HG03442 (cell line): ENCODE results near the gene RASAL2.
"Not testable (repeated sequence)": the region's sequence is repeated elsewhere in the genome, so short reads cannot be mapped to it uniquely, and the experiment has no call there.

ENCODE experiments used
- ATAC-seq: cut with Tn5 transposase; IDR thresholded peaks from one replicate; pipeline ENCODE4 v1.9.1; 2021; ENCODE audit warnings: mild to moderate bottlenecking, moderate library complexity; ENCODE audit not compliant: unreplicated experiment

RASAL2 gene

GRCh38 chr1:178220094-178220493 is 126.2 kb downstream of the RASAL2 start:
- ATAC-seq = no peak

DNA sequence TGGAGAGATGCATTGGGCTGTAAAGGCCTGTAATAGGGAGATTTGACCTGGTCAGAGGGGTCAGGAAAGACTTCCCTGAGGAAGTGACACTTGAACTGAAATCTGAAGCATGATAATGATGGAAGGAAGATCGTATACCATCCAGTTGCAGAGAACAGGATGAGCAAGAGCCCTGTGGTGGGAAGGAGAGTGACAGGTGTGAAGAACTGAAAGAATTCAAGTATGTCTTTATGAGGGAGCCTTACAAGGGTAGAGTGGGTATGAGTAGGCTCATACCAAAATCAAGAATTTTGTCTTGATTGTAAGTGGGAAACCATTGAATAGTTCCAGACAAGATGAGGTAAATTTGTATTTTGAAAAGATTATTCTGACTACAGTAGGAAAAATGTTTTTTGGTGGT is 129.4 kb downstream of the RASAL2 start:
- no peak for ATAC-seq

GRCh38 chr1:178224358-178224757 is 130.5 kb downstream of the RASAL2 start:
- ATAC-seq = no peak

- no peak for ATAC-seq
Observed at GRCh38 chr1:178230881-178231409, 137.0 kb downstream of the RASAL2 start.

DNA sequence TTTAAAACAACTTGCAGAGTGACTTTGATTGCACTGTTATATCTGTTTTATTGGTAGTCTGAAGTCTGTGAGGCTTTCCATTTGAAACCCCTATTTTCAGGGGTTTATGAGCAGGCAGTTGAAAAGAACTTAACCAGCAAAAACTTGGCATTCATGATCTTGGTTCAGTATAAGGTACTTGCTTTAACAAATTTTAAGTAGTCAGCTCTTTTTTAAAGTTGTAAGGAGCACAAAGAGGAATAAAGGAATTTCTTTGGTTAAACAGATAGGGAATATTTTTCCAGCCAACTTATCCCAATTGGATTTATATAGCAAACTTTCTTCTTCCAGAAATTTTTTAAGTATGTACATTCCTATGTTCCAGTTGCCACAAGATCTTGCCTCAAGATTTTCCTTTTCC is 138.2 kb downstream of the RASAL2 start:
- no peak for ATAC-seq

DNA sequence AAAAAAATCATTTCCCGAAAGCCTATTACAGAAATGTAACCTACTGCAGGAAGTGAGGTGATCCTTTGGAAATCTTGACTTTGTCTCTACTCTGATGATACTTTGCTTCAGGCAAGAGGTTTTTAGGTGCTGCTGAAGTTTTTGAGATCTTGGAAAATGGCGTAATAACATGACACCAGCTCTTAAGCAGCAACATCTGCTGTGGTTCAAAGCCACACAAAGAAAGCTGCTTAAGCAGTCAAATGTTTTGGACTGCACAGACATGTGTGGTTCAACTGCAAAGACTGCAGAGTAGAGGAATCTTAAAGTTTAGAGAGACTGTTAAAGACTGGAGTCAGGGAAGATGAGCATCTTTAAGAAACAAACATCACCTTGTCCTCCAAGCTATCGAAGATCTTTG is 139.0 kb downstream of the RASAL2 start:
- no peak for ATAC-seq

GRCh38 chr1:178237121-178237520 is 143.2 kb downstream of the RASAL2 start:
- no peak for ATAC-seq

DNA sequence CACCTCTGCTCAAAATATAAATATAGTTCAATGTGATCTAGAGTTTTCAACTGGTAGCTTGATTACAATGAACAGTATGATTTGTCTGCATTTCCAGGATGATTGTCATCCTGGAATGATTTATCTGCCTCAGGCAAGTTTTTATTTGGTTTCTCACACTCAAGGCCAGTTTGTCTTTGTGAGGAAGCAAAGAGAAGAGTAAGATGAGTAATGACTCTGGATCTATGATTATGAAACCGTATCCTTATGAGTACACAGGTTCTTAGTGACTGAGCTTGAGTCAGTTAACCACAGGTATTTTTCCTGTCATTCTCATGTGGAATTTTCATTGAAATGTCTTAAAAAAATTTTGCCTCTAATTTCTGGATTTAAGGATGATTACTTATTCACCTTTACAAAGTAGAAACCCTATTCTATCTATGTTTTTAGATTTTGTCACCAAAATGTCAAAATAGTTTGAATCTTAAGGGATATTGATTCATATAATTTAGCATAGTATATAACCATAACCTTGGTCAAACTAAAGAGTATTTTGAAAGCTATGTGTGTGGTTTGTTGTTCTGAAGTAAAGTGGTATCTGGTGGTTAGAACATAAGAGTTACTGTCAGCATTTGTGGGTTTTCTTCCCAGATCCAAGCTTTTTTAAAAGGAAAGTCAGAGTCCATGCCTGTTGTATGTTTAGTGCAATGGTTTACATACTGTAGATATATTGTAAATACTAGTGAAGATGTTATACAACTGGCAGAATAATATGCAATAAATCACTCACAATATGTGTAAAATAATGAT is 145.0 kb downstream of the RASAL2 start:
- no peak for ATAC-seq

GRCh38 chr1:178241057-178241456 is 147.2 kb downstream of the RASAL2 start:
- ATAC-seq = no peak

GRCh38 chr1:178241837-178242236 is 147.9 kb downstream of the RASAL2 start:
- no peak for ATAC-seq

- ATAC-seq = no peak
Observed at GRCh38 chr1:178243119-178243518, 149.2 kb downstream of the RASAL2 start.

DNA sequence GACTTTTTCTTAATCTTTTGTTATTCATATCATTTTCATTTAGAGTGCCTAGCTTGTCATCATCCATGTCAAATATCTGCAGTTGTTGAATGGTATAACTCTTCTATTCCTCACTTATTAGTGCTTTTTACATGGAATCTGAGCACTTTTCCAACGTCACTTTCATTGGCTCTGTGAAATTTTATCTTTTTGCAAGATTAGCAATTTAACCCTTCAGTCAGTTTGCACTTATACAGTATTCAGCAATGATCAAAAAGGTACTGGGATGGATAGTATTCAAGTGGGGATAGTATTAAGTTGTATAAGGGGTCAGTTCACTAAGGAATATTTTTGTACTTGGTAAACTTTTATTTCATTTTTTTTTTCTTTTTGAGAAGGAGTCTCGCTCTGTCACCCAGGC is 150.0 kb downstream of the RASAL2 start:
- no peak for ATAC-seq

GRCh38 chr1:178248284-178248683 is 154.4 kb downstream of the RASAL2 start:
- ATAC-seq = not testable (repeated sequence)

DNA sequence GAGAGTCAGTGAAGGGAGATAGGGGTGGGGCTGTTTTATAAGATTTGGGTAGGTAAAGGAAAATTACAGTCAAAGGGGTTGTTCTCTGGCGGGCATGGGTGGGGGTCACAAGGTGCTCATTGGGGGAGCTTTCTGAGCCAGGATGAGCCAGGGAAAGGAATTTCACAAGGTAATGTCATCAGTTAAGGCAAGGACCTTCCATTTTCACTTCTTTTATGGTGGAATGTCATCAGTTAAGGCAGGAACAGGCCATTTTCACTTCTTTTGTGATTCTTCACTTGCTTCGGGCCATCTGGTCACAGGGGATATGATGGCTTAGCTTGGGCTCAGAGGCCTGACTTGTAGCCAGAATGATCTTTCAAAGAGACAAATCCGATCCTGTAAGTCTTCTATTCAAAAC is 159.7 kb downstream of the RASAL2 start:
- not testable (repeated sequence) for ATAC-seq

GRCh38 chr1:178254433-178254832 is 160.5 kb downstream of the RASAL2 start:
- ATAC-seq = no peak

GRCh38 chr1:178258536-178258935 is 164.6 kb downstream of the RASAL2 start:
- ATAC-seq = no peak

GRCh38 chr1:178262120-178262500 is 168.2 kb downstream of the RASAL2 start:
- ATAC-seq = no peak

GRCh38 chr1:178263341-178263740 is 169.4 kb downstream of the RASAL2 start:
- no peak for ATAC-seq

GRCh38 chr1:178266113-178266512 is 172.2 kb downstream of the RASAL2 start:
- ATAC-seq = no peak

DNA sequence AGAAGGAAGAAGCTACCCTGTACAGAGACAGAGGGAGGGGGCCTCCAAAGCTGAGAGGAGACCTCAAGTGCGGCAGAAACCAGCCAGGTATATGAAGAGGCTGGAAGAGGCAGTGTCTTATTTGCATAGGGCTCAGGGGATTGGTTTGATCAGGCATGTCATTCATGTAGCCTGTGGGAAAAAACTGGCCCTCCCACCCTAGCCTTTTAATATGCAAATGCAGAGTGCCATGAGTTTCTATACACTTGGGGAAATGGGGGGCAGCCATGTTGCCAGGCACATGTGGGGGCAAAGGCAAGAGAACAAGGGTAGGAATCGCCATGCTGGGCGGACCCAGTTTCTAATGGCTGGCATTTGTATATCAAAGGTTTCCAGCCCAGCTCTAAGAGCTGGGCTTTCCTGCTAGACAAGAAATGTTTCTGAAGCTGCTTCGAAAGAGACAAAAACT is 172.7 kb downstream of the RASAL2 start:
- no peak for ATAC-seq

- ATAC-seq = no peak
Observed at GRCh38 chr1:178267646-178268094, 173.8 kb downstream of the RASAL2 start.

- no peak for ATAC-seq
Observed at GRCh38 chr1:178271471-178271870, 177.6 kb downstream of the RASAL2 start.
